ENCODE data around the gene RAB20. TPM values are rescaled to one million over a fixed set of nuclear protein-coding genes. Genes with fewer than 3 reads are reported as not detected.
"Not testable (repeated sequence)": the region's sequence is repeated elsewhere in the genome, so short reads cannot be mapped to it uniquely, and the experiment has no call there.

Gene RAB20
- total and polyA plus RNA-seq, 5 experiments from 2014 or later, result 2.2 to 4.5 (median 2.9) TPM

DNA sequence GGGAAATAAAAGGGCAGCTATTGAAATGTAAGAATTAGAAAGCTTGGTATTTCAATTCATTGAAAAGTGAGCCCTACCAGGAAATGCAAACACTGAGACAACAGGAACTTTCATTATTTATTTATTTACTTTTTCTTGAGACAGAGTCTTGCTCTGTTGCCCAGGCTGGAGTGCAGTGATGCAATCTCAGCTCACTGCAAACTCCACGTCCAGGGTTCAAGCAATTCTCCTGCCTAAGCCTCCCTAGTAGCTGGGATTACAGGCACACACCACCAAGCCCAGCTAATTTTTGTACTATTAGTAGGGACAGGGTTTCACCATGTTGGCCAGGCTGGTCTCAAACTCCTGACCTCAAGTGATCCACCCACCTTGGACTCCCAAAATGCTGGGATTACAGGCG is 29.3 kb downstream of the RAB20 start:
- H3K9me3 Mint-ChIP-seq, H3K4me3 Mint-ChIP-seq, ATAC-seq, H3K27ac Mint-ChIP-seq, POLR2A ChIA-PET, H3K27me3 Mint-ChIP-seq, H3K36me3 Mint-ChIP-seq, DNase-seq: not testable (repeated sequence)
- H3K4me1 Mint-ChIP-seq, result peaks cover 5 to 16% (median 9%) of the 10 kb centered on the region in 4 donors

DNA sequence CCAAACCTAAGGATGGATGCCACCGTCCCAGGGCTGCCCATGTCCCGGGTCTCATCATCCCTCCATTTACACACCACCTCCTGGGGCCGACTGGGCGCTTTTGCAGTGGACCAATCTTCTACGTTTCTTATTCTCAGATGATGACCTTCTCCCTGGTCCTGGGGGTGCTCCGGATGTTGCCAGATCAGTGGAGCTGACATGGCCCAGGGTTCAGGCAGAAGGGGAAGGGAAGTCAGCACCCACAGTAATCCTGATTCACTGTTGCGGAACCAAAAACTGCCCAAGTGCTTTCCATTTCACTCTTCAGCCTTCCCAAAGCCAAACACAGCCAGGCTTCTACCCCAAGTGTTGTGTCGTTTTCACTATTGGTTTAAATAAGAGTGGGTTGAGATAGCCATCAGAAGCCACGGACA is 29.8 kb downstream of the RAB20 start:
- Mint-ChIP-seq H3K9me3 (peaks cover 0 to 3% (median 0%) of the 10 kb centered on the region in 9 donors), H3K36me3 (peaks cover 0 to 2% (median 0%) of the 10 kb centered on the region in 3 donors), H3K27ac (no peak overlapping the region), H3K4me1 (peaks cover 3 to 17% (median 10%) of the 10 kb centered on the region in 4 donors), H3K27me3 (peaks cover 0 to 2% (median 0%) of the 10 kb centered on the region in 5 donors), H3K4me3 (no peak overlapping the region)
- ATAC-seq (no peak), DNase-seq (peak in 1 of 10 donors; percentile 31)
- POLR2A ChIA-PET, result no interaction called here

DNA sequence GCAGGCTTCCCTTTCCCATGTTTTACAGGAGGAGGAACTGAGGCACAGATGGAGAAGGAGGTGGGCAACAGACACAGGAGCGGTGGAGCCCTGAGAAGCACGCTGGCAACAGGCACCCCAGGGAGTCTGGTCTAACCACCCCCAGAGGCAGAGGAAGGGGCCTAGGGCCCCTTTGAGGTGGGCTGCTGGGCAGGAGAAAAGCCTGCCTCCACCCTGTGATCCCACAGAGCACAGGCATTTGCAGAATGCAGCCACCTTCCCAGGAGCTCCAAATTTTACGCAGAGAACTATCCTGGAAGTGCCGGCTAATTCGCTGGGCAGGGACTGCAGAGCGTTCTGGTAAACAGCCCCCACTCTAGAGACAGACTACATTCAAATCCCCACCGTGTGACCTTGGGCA is 30.4 kb downstream of the RAB20 start:
- H3K9me3 Mint-ChIP-seq, result peaks cover 0 to 3% (median 0%) of the 10 kb centered on the region in 9 donors
- peaks cover 0 to 2% (median 0%) of the 10 kb centered on the region in 3 donors for H3K36me3 Mint-ChIP-seq
- DNase-seq (no peak), ATAC-seq (no peak)
- H3K4me3 Mint-ChIP-seq, result no peak overlapping the region
- H3K27ac Mint-ChIP-seq, result peak overlapping the region in 1 of 10 donors; percentile 34
- peaks cover 0 to 2% (median 0%) of the 10 kb centered on the region in 5 donors for H3K27me3 Mint-ChIP-seq
- POLR2A ChIA-PET, result no interaction called here
- H3K4me1 Mint-ChIP-seq, result peaks cover 0 to 18% (median 11%) of the 10 kb centered on the region in 4 donors

DNA sequence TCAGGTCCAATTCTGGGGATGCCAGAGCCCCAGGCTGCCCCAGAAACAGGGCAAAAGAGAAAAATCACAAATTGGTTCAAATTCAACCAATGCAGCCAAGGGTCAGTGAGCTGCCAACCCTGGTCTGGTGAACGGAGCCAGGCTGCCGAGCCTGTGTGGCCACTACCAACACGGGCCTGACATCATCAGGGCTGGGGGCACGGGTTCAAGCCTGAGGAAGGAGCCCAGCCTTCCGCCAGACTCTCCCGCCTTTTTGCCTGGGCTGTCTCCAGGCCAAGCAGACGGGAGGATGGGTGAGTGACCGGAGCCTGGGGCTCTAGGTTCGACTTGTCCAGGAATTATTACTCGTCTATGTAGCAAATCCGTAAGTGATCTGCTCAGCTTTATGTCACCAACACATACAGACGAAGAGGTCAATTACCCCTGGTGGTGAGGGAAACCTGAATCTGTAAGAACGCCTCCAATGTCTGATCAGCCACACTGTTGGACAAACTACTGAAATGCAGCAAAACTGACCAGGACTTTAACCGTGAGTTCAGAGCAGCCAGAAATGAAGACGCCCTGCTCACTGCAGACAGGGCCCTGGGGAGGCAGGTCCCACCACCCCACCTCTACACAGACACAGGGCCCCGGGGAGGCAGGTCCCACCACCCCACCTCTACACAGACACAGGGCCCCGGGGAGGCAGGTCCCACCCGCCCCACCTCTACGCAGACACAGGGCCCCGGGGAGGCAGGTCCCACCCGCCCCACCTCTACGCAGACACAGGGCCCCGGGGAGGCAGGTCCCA is 31.8 kb downstream of the RAB20 start:
- DNase-seq (peak in 1 of 10 donors; percentile 40), ATAC-seq (no peak)
- peaks cover 11 to 28% (median 21%) of the 10 kb centered on the region in 4 donors for H3K4me1 Mint-ChIP-seq
- peaks cover 0 to 3% (median 0%) of the 10 kb centered on the region in 9 donors for H3K9me3 Mint-ChIP-seq
- peak overlapping the region in 1 of 10 donors; percentile 19 for H3K27ac Mint-ChIP-seq
- H3K4me3 Mint-ChIP-seq, result no peak overlapping the region
- POLR2A ChIA-PET, result interaction anchor here (0.6 kb wide), 1 partner anchor 768 kb away, joined by 4 read pairs; no protein-coding TSS in a partner anchor
- peaks cover 0 to 2% (median 0%) of the 10 kb centered on the region in 3 donors for H3K36me3 Mint-ChIP-seq
- H3K27me3 Mint-ChIP-seq, result peaks cover 0 to 2% (median 0%) of the 10 kb centered on the region in 5 donors

DNA sequence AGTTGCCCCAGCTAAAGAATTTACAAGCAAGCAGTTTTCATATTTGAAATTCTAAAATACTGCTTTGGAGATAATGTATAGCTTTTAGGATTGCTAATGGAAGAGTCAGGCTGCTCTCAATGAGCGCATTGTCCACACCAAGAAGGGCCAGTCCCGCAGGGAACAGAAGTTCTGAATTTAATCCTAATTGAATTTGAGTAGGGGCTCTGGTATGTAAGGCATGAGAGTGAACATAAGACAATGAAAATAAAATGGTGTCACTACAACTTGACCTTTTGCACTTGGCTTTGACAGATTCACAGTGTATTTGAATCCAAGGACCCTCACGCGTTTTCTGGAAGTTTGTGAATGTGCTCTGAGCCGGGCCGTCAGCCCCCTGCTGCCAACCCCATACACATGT is 32.6 kb downstream of the RAB20 start:
- H3K27ac Mint-ChIP-seq, result peak overlapping the region in 1 of 10 donors; percentile 14
- ATAC-seq, result no peak
- peaks cover 0 to 3% (median 0%) of the 10 kb centered on the region in 9 donors for H3K9me3 Mint-ChIP-seq
- H3K36me3 Mint-ChIP-seq, result peaks cover 0 to 2% (median 0%) of the 10 kb centered on the region in 3 donors
- no peak overlapping the region for H3K4me3 Mint-ChIP-seq
- H3K27me3 Mint-ChIP-seq, result peaks cover 0 to 2% (median 0%) of the 10 kb centered on the region in 5 donors
- POLR2A ChIA-PET, result no interaction called here
- H3K4me1 Mint-ChIP-seq, result peaks cover 14 to 36% (median 29%) of the 10 kb centered on the region in 4 donors
- no peak for DNase-seq

DNA sequence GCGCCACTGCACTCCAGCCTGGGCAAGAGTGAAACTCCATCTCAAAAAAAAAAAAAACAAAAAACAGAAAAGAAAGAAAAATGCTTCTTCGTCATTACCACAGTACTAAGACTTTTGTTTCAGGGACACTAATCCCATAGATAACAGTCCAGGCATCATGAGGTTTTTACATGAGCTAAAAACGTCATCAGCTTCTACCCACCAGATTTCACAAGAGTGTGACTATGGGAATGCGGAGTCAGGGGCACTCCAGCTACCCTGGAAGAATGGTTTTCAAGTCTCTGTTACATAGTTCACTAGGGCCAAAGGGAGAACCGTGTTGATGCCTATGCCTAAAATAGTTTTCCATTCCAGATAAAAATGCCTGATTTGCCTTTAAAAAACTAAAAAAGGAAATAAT is 33.2 kb downstream of the RAB20 start:
- H3K27me3 Mint-ChIP-seq, result peaks cover 0 to 2% (median 0%) of the 10 kb centered on the region in 5 donors
- no peak overlapping the region for H3K4me3 Mint-ChIP-seq
- DNase-seq (no peak), ATAC-seq (no peak)
- no peak overlapping the region for H3K27ac Mint-ChIP-seq
- H3K9me3 Mint-ChIP-seq, result peaks cover 0 to 3% (median 0%) of the 10 kb centered on the region in 9 donors
- peaks cover 14 to 38% (median 30%) of the 10 kb centered on the region in 4 donors for H3K4me1 Mint-ChIP-seq
- peaks cover 0 to 2% (median 0%) of the 10 kb centered on the region in 3 donors for H3K36me3 Mint-ChIP-seq
- POLR2A ChIA-PET, result no interaction called here

DNA sequence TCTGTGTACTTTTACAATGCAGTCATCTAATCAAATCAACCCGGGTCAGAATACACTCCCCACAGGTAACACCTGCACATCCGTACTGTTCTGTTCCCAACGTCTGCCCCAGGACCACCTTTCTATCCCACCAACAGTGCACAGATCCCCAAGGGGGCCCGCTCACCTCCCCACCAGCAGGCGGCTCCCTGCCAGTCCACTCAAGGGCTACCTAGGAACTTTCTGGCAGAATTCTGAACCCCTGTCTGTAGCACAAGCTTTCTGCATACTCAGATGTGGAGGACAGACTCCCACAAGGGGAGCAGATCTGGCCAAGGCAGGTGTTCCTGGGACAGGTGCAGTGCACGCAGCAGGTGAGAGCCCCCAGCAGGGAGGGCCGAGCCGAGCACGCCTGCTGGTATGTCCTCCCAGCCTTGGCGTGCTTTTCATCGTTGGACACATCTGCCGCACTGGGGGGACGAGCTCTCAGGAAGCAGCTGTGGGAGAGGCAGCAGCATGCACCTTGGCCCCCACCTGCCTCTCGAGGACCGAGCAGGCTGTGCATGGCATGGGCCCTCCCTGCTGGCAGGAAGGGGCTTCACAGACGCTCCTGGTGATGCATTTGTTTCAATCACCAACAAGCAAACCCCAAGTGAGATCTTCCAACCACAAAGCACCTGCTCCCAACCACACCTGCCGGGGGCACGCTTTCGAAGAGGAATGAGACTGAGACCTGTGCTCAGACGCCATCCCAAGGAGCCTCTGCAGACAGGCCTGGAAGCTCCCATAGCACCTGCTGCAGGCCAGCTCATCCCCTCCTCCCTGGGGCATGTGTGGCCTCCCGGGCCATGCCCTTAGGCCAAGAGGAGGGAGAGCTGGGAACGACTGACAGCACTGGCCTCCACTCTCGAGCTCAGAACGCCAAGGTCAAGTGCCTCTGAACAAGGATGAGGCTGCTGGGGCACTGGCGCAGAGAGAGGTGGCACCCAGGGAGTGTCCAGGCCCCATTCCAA is 35.9 kb downstream of the RAB20 start:
- H3K4me1 Mint-ChIP-seq, result peaks cover 14 to 50% (median 31%) of the 10 kb centered on the region in 4 donors
- POLR2A ChIA-PET, result interaction anchor here (0.6 to 1.3 kb wide), 5 partner anchors 13 to 369 kb away, joined by 3 to 4 read pairs (median 3); no protein-coding TSS in a partner anchor
- DNase-seq (peak in 8 of 10 donors; percentile 10 to 75 (median 42)), ATAC-seq (peak; percentile 87 to 88)
- H3K9me3 Mint-ChIP-seq, result peaks cover 0 to 3% (median 0%) of the 10 kb centered on the region in 9 donors
- peaks cover 0 to 2% (median 0%) of the 10 kb centered on the region in 3 donors for H3K36me3 Mint-ChIP-seq
- peak overlapping the region in 9 of 10 donors; percentile 40 to 80 (median 63) for H3K4me3 Mint-ChIP-seq
- H3K27ac Mint-ChIP-seq, result peak overlapping the region in 7 of 10 donors; percentile 6 to 82 (median 62)
- peaks cover 0 to 2% (median 0%) of the 10 kb centered on the region in 5 donors for H3K27me3 Mint-ChIP-seq

DNA sequence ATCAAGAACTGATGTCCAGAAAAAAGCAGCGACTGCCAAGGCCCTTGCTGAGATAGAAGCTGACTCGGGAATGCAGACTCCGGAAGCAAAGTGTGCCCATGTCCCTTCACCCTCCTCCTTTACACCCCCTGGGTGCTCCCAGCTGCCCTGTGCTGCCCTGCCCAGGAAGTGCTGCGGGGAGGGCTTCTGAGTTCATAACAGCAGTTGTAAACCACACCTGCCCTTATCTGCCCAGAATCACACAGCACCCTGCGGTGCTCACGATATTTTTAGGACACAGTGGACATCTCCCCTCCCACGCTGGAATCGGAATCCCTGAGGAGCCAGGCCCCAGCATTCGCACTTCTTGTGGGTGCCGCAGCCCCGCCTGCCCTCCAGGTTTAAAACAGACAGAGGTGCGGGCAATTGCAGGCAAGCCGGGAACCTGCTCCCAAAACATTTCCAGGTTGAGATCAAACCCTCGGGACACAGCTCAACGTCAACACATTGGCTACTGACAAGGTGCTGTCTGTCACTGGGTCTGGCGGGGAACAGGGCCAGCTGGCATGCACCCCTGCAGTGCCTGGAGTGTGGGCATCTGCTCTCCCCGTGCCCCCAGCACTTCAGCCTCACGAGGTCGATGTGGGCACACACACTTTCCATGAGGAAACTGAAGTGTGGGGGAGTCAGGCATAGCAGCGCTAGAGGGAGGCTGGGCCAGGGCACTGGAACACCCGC is 36.8 kb downstream of the RAB20 start:
- DNase-seq (peak in 4 of 10 donors; percentile 7 to 66 (median 21)), ATAC-seq (peak; percentile 51 to 68)
- Mint-ChIP-seq H3K4me1 (peaks cover 14 to 52% (median 31%) of the 10 kb centered on the region in 4 donors), H3K27me3 (peaks cover 0 to 2% (median 0%) of the 10 kb centered on the region in 5 donors), H3K9me3 (peaks cover 0 to 3% (median 0%) of the 10 kb centered on the region in 9 donors), H3K4me3 (peak overlapping the region in 9 of 10 donors; percentile 33 to 80 (median 63)), H3K27ac (peak overlapping the region in 6 of 10 donors; percentile 40 to 82 (median 70)), H3K36me3 (peaks cover 0 to 2% (median 0%) of the 10 kb centered on the region in 3 donors)
- POLR2A ChIA-PET, result interaction anchor here (0.6 kb wide), 1 partner anchor 191 kb away, joined by 3 read pairs; no protein-coding TSS in a partner anchor

DNA sequence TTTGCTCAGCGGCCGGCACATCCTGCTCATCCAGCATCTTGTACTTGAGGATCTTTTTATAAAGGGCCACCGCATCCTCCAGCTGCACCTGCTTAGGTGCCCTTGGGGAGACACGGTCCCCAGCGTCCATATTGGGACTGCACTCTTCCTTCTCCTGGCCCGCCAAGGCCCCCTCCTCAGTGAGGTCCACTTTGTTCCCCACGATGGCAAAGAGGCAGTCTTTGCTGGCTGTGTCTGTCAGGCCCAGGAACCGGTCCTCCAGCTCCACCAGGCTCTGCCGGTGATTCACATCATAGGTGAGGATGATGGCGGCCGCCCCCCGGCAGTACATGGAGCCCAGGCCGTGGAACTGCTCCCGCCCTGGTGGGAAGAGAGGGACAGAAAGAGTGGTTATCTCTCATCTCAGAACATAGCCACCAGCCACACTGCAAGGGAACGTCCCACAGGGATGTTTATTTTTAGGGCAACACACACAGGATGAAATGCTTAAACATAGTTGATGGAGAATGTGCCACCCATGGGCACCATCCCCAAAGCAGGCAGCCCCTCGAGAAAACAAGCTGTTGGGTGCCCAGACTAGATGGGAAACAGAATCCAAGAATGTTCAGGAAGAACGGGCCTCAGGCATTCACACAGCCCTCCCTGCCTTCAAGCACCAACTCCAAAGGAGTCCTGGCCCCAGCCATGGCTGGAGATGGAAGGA is 37.5 kb downstream of the RAB20 start:
- Mint-ChIP-seq H3K4me3 (peak overlapping the region in 8 of 10 donors; percentile 33 to 80 (median 64)), H3K36me3 (peaks cover 0 to 2% (median 0%) of the 10 kb centered on the region in 3 donors), H3K9me3 (peaks cover 0 to 2% (median 0%) of the 10 kb centered on the region in 9 donors), H3K27ac (peak overlapping the region in 5 of 10 donors; percentile 33 to 80 (median 60)), H3K27me3 (peaks cover 0 to 2% (median 0%) of the 10 kb centered on the region in 5 donors), H3K4me1 (peaks cover 14 to 50% (median 31%) of the 10 kb centered on the region in 4 donors)
- ATAC-seq (no peak), DNase-seq (peak in 1 of 10 donors; percentile 50)
- POLR2A ChIA-PET, result no interaction called here

DNA sequence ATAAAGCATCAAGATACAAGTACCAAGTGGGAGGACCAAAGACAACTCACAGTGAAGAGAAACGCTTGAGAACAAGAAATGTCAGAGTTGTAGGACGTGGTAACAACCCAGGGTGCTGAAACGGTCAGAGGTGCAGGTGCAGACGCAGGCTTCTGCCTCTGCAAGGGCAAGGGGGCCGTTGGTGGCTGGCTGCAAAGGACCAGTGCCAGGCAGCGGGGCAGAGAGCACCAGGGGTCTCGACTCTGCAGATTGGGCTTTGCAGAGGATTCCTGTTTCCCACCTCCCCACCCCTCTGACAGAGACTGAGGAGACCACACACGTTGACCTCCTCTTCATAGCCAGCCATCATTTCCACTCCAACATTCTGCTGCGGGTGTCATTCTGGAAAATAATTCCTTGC is 38.3 kb downstream of the RAB20 start:
- H3K27me3 Mint-ChIP-seq, result no peaks in the 10 kb centered on the region
- H3K4me1 Mint-ChIP-seq, result peaks cover 14 to 46% (median 31%) of the 10 kb centered on the region in 4 donors
- no peaks in the 10 kb centered on the region for H3K36me3 Mint-ChIP-seq
- no peak overlapping the region for H3K4me3 Mint-ChIP-seq
- no peaks in the 10 kb centered on the region for H3K9me3 Mint-ChIP-seq
- peak overlapping the region in 3 of 10 donors; percentile 48 to 63 (median 53) for H3K27ac Mint-ChIP-seq
- DNase-seq, result no peak
- ATAC-seq, result no peak
- POLR2A ChIA-PET, result no interaction called here

DNA sequence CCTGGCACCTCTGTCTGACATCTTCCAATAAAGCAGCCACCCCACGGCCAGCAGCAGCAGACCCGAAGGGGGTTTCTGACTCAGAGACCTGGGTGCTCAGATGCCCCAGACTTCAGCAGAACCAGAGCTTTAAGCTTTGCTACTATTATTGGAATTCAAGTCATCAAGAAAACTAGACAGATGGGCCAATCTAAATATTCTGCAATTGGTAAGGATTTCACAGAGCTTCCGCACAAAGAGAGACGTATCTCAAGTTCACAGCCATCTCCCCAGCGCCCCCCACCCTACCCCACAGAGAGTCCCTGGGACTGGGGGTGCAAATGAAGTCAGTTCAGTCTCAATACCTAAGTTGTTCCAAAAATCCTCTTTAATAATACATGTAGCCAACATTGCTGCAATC is 38.8 kb downstream of the RAB20 start:
- Mint-ChIP-seq H3K27me3 (no peaks in the 10 kb centered on the region), H3K4me1 (peaks cover 14 to 46% (median 31%) of the 10 kb centered on the region in 4 donors), H3K9me3 (no peaks in the 10 kb centered on the region), H3K36me3 (no peaks in the 10 kb centered on the region), H3K27ac (peak overlapping the region in 4 of 10 donors; percentile 48 to 63 (median 59)), H3K4me3 (no peak overlapping the region)
- POLR2A ChIA-PET, result no interaction called here
- no peak for DNase-seq
- no peak for ATAC-seq

All from naive thymus-derived CD8-positive, alpha-beta T cell (primary cell).